Epithelial cell of proximal tubule (primary cell): ENCODE data around the gene DCAF8L2. TPM values are rescaled to one million over a fixed set of nuclear protein-coding genes. Genes with fewer than 3 reads are reported as not detected.

Experiments used
- DNase-seq: peaks from one replicate; pipeline ENCODE4 v3.0.0-alpha.2; 2011; ENCODE audit warnings: low read depth
- H3K4me3 ChIP-seq: 2 replicates; pipeline ENCODE4 v1.5.1; 2011; ENCODE audit warnings: low read depth, mild to moderate bottlenecking, low read length
- CTCF ChIP-seq: conservative IDR thresholded peaks from 2 replicates; pipeline ENCODE4 v1.5.1; 2012; ENCODE audit warnings: low read depth, mild to moderate bottlenecking, low read length
- total RNA-seq: library from RNA; depleted of rRNA; stranded (reverse); fragments of >200 nt; gene quantifications from 2 replicates; pipeline ENCODE4 v1.2.3, GENCODE V29; 2015

DCAF8L2 gene
- total RNA-seq, 1 donor from 2014 or later: not detected

DNA sequence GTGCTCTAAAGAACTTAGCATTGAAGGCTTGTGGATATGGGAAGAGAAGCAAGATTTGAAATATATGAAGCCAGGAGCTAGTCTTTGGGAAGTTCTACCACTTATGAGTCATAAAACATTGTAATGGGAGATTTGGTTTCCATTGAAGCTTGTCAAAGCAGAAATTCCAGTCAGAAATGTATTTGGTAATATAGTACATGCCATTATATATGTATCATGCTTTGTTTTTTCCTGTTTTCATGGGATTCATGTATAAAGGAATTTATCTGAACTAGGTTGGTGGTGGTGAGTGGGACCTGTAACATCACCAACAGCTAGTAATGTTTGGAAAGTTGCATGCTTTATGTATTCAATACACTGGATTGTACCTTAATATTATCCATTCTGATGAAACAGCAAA is 14.6 kb upstream of the DCAF8L2 start:
- H3K4me3 ChIP-seq: no peak overlapping the region
- DNase-seq: no peak
- TF ChIP-seq CTCF: no peak

DNA sequence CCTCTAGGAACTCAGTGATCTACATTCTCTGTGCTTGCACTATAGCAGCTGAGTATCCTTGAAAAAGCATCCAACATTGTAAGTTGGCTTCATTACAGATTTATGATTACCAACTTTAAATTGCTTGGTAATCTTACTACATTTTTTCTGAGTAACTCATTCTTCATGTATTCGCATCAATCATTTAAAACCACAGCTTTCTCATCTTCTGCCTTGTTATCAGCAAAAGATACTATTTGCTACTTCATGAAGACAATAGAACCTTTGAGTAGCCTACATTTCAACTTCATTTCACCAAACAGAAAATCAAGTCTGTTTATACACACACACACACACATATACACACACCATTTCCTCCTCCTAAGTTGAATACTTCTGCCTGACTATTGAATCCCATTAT is 6.2 kb upstream of the DCAF8L2 start:
- DNase-seq: no peak

GRCh38 chrX:27591938-27592337 is 1.8 kb downstream of the DCAF8L2 start:
- DNase-seq: no peak
- no peak overlapping the region for H3K4me3 ChIP-seq
- no peak for TF ChIP-seq CTCF

More for the DNA sequence above, 6.2 kb upstream of the DCAF8L2 start:
- TF ChIP-seq CTCF: no peak
- no peak overlapping the region for H3K4me3 ChIP-seq

DNA sequence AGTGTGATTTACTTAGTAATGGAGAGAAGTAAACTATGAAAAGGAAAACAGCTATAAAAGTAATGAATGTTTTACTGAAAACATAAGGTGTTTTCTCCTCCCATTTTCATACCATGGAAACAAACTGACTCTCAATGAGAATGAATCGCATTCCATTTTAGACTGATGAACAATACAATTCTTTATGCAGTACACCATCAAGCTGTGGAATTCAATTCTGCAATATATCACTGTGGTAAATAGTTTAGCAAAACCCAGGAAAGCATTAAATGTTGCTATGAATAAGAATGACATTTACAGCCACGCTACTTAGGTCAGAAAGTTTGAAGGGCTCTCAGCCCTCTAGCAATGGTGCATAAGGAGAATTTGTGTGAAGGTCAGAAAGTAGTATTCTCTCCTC is 7.4 kb downstream of the DCAF8L2 start:
- TF ChIP-seq CTCF: no peak
- no peak for DNase-seq
- no peak overlapping the region for H3K4me3 ChIP-seq

- DNase-seq: no peak
- no peak overlapping the region for H3K4me3 ChIP-seq
- TF ChIP-seq CTCF: no peak
Measured at GRCh38 chrX:27598312-27598711, 8.2 kb downstream of the DCAF8L2 start.

DNA sequence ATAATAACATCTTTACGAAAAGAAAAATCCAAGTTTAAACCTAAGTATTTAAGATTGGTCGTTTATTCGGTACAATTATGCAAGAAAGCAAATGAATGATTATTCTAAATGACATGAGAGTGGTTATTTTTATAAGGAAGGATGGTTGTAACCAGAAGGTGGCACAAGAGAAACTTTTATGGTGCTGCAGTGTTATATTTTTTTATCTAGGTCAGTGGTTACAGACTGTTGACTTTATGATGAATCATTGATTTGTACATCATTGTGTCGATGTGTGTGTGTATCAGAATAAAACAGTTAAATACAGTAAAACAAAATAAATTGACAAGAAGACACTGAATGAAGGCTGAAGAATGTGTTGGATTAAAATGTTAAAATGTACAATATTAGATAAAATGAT is 9.8 kb downstream of the DCAF8L2 start:
- no peak overlapping the region for H3K4me3 ChIP-seq
- DNase-seq: no peak
- no peak for TF ChIP-seq CTCF

GRCh38 chrX:27600686-27601085 is 10.5 kb downstream of the DCAF8L2 start:
- no peak overlapping the region for H3K4me3 ChIP-seq
- no peak for DNase-seq
- no peak for TF ChIP-seq CTCF
